ENCODE data around the gene TRPV4.

The TRPV4 gene

DNA sequence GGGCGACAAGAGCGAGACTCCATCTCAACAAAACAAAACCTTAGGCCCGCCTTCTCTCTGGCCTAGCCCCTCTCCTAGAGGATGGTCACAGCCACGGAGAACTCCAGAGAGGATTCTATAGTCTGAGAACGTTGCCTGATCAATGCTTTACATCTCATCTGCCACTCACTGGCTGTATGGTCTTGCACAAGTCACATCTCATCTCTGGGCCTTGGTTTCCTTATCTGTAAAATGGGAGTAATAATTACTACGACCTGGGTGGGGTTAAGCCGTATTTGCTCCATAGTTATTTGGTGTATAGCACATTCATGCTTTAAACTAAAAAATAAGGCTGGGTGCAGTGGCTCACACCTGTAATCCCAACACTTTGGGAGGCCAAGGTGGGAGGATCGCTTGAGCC, 8.5 kb downstream of the TRPV4 start:
- Histone ChIP-seq H3K27me3 (no peaks in the 10 kb centered on the region), H3K9me3 (no peaks in the 10 kb centered on the region), H3K4me3 (ENCODE audit: low read depth in 1 of 2, low read length in 1 of 2) (no peak overlapping the region), H3K36me3 (no peaks in the 10 kb centered on the region), H3K27ac (no peak overlapping the region), H3K4me1 (ENCODE audit: control insufficient read depth in 1 of 2, insufficient read depth in 1 of 2, low read depth in 1 of 2, low read length in 1 of 2) (peaks cover 34 to 35% of the 10 kb centered on the region in 2 experiments)
- TF ChIP-seq, protein P1, sequence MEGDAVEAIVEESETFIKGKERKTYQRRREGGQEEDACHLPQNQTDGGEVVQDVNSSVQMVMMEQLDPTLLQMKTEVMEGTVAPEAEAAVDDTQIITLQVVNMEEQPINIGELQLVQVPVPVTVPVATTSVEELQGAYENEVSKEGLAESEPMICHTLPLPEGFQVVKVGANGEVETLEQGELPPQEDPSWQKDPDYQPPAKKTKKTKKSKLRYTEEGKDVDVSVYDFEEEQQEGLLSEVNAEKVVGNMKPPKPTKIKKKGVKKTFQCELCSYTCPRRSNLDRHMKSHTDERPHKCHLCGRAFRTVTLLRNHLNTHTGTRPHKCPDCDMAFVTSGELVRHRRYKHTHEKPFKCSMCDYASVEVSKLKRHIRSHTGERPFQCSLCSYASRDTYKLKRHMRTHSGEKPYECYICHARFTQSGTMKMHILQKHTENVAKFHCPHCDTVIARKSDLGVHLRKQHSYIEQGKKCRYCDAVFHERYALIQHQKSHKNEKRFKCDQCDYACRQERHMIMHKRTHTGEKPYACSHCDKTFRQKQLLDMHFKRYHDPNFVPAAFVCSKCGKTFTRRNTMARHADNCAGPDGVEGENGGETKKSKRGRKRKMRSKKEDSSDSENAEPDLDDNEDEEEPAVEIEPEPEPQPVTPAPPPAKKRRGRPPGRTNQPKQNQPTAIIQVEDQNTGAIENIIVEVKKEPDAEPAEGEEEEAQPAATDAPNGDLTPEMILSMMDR (IDR thresholded peaks at IDR 0.05), result no peak

DNA sequence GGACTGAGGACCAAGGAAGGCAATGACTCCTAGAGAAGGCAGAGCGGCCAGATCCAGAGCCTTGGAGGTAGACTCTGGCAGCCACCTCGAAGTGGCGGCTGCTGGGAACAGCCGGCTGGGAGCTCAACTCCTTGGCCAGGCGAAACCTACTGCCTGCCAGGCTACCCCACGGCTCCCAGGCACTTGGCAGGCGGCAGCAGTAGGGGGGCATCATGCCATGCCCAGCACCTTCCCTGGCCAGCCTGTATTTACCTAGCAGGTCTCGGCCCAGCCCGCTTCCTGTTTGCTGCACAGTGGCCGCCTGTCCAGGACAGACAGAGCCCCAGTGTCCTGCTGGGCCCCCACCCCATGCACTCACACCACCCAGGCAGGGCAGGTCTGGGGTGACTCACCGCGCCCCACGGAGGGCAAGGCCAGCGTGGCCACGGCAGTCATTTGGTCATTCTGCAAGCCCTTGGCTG, 10.2 kb downstream of the TRPV4 start:
- Histone ChIP-seq H3K4me3 (ENCODE audit: low read depth in 1 of 2, low read length in 1 of 2) (no peak overlapping the region), H3K27ac (no peak overlapping the region), H3K9me3 (no peaks in the 10 kb centered on the region), H3K27me3 (peaks cover 9% of the 10 kb centered on the region), H3K36me3 (no peaks in the 10 kb centered on the region), H3K4me1 (ENCODE audit: control insufficient read depth in 1 of 2, insufficient read depth in 1 of 2, low read depth in 1 of 2, low read length in 1 of 2) (peaks cover 17% of the 10 kb centered on the region in 2 experiments)
- TF ChIP-seq, protein P1 (IDR thresholded peaks at IDR 0.05), result no peak

DNA sequence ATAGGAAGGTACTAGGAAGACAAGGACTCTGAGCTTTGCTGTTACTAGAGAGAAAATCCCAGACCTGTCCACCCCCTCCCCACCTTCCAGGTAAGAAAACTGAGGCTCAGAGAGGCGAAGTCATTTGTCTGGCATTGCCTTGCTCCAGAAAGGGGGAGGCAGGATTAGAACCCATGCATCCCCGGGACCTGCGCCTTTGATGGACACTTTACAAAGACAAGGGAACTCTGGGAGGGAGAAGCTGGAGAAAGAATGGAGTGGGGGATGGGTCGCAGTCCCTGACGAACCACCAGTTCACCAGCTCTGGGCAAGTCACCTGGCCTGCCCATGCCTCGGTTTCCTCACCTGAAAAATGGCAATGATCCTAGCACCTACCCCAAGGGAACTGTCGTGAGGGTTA, 10.8 kb downstream of the TRPV4 start:
- H3K27ac ChIP-seq, result no peak overlapping the region
- TF ChIP-seq, protein P1 (IDR thresholded peaks at IDR 0.05), result no peak
- no peaks in the 10 kb centered on the region for H3K9me3 ChIP-seq
- H3K4me3 ChIP-seq (ENCODE audit: low read depth in 1 of 2, low read length in 1 of 2), result no peak overlapping the region
- no peaks in the 10 kb centered on the region for H3K36me3 ChIP-seq
- H3K4me1 ChIP-seq (ENCODE audit: control insufficient read depth in 1 of 2, insufficient read depth in 1 of 2, low read depth in 1 of 2, low read length in 1 of 2), result peaks cover 16 to 17% of the 10 kb centered on the region in 2 experiments
- H3K27me3 ChIP-seq, result peaks cover 9% of the 10 kb centered on the region

DNA sequence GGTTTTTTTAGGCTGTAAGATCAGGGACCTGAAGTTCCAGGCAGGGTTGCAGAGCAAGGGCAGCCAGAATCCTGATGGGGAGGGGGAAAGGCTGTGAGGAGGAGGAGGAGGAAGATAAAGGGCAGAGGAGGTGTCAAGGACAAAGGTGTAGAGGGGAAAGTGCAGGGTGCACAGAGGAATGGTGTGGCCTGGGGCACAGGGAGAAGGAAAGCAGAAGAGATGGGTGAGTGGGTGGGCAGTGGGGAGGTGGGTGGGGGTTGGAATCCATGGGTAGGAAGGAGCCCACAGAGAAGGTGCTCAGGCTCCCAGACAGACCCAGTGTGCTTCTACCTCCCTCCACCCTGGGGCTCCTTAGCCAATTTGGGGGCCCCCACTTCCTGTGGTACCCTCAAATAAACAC, 11.2 kb downstream of the TRPV4 start:
- Histone ChIP-seq H3K27ac (no peak overlapping the region), H3K36me3 (no peaks in the 10 kb centered on the region), H3K27me3 (peaks cover 9% of the 10 kb centered on the region), H3K9me3 (no peaks in the 10 kb centered on the region), H3K4me3 (ENCODE audit: low read depth in 1 of 2, low read length in 1 of 2) (no peak overlapping the region), H3K4me1 (ENCODE audit: control insufficient read depth in 1 of 2, insufficient read depth in 1 of 2, low read depth in 1 of 2, low read length in 1 of 2) (peaks cover 16 to 17% of the 10 kb centered on the region in 2 experiments)
- TF ChIP-seq, protein P1 (IDR thresholded peaks at IDR 0.05), result no peak

DNA sequence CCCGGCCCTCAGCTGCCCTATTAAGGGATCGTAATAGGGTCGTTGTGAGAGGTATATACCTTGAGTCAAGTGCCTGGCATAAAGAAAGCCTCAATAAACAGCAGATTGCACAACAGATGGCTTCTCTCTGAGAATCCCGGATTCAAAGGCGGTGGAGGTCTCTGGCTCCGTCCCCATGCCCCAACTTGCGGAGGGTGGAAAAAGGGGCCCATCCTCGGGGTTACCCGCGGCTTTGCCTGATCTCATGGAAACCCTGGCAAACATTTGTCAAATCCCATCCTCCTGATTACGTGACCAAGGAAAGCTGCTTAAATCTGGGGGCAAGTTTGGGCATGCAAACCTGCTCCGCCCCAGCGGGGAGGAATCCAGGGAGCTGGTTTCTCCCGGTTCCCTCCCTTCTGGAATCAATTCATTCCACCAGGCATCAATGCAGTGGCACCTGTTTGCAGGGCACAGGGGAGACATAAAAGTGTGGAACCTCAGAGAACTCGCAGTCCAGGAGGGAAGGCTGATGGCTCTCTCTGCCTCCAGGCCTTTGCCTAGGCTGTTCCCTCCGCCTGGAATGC, 12.3 kb downstream of the TRPV4 start:
- TF ChIP-seq, protein P1 (IDR thresholded peaks at IDR 0.05), result no peak
- Histone ChIP-seq H3K36me3 (no peaks in the 10 kb centered on the region), H3K27me3 (peaks cover 9% of the 10 kb centered on the region), H3K9me3 (no peaks in the 10 kb centered on the region), H3K4me3 (ENCODE audit: low read depth in 1 of 2, low read length in 1 of 2) (no peak overlapping the region), H3K4me1 (ENCODE audit: control insufficient read depth in 1 of 2, insufficient read depth in 1 of 2, low read depth in 1 of 2, low read length in 1 of 2) (peaks cover 14 to 19% of the 10 kb centered on the region in 2 experiments), H3K27ac (no peak overlapping the region)

All from neutrophil (primary cell).